Measurements from ENCODE around the gene ZNF74.

The ZNF74 gene

GRCh38 chr22:20434264-20434751 lies 40.4 kb downstream of the ZNF74 start:
- no peak for FAIRE-seq

- FAIRE-seq: no peak
These were observed 40.8 kb downstream of the ZNF74 start for GRCh38 chr22:20434773-20435172.

- FAIRE-seq: no peak
These were observed 41.7 kb downstream of the ZNF74 start for GRCh38 chr22:20435436-20436306.

GRCh38 chr22:20436307-20436767 lies 42.4 kb downstream of the ZNF74 start:
- FAIRE-seq: no peak

GRCh38 chr22:20436768-20437612 lies 43.0 kb downstream of the ZNF74 start:
- FAIRE-seq: no peak

GRCh38 chr22:20437613-20438426 lies 43.9 kb downstream of the ZNF74 start, which contains the start of gene SCARF2:
SCARF2 (minus strand) TSS chr22:20437825; CDS start chr22:20437754, 71 bp downstream.
- no peak for FAIRE-seq

GRCh38 chr22:20438427-20438677 lies 44.4 kb downstream of the ZNF74 start:
- FAIRE-seq: no peak

- no peak for FAIRE-seq
These were observed 44.9 kb downstream of the ZNF74 start for GRCh38 chr22:20438678-20439492.

GRCh38 chr22:20439556-20439927 lies 45.6 kb downstream of the ZNF74 start:
- FAIRE-seq: no peak

GRCh38 chr22:20439928-20440575 lies 46.1 kb downstream of the ZNF74 start:
- FAIRE-seq: no peak

GRCh38 chr22:20440637-20441591 lies 47.0 kb downstream of the ZNF74 start:
- no peak for FAIRE-seq

GRCh38 chr22:20441631-20442484 lies 47.9 kb downstream of the ZNF74 start:
- FAIRE-seq: no peak

GRCh38 chr22:20442485-20443284 lies 48.7 kb downstream of the ZNF74 start:
- FAIRE-seq: peak; percentile 21

- FAIRE-seq: no peak
These were observed 50.4 kb downstream of the ZNF74 start for GRCh38 chr22:20444325-20444724.

- FAIRE-seq: no peak
These were observed 52.5 kb downstream of the ZNF74 start for GRCh38 chr22:20446383-20446970.

- FAIRE-seq: no peak
These were observed 54.7 kb downstream of the ZNF74 start for GRCh38 chr22:20448630-20449029.

- no peak for FAIRE-seq
These were observed 56.0 kb downstream of the ZNF74 start for GRCh38 chr22:20449819-20450550.
